Liver (tissue), 9 donors: ENCODE results near the gene RIOX2. TPM values are rescaled to one million over a fixed set of nuclear protein-coding genes. Genes with fewer than 3 reads are reported as not detected.

Experiments
- DNase-seq: peaks from one replicate; pipeline ENCODE4 v3.0.0-alpha.2; 2017; ENCODE audit warnings: low spot score
- H3K27ac ChIP-seq, 2 donors: one replicate each; pipeline ENCODE4 v1.7.0; 2013; ENCODE audit warnings: inconsistent platforms in 2 of 2, low read length in 2 of 2, control low read depth in 1 of 2, low read depth in 1 of 2, mild to moderate bottlenecking in 1 of 2
- H3K27me3 ChIP-seq, 4 donors: one replicate each; pipeline versions ENCODE4 v1.6.1 to v1.7.0; 2013; ENCODE audit warnings: low read length in 3 of 4, inconsistent platforms in 1 of 4, mild to moderate bottlenecking in 1 of 4, moderate library complexity in 1 of 4; ENCODE audit not compliant: control insufficient read depth in 4 of 4, insufficient read depth in 4 of 4
- H3K36me3 ChIP-seq, 4 donors: one replicate each; pipeline versions ENCODE4 v1.6.1 to v1.7.0; 2013; ENCODE audit warnings: low read length in 3 of 4, mild to moderate bottlenecking in 3 of 4, low read depth in 1 of 4, moderate library complexity in 1 of 4; ENCODE audit not compliant: control insufficient read depth in 4 of 4, insufficient read depth in 3 of 4
- H3K4me1 ChIP-seq, 4 donors: one replicate each; pipeline versions ENCODE4 v1.6.1 to v1.7.0; 2013; ENCODE audit warnings: low read length in 3 of 4, mild to moderate bottlenecking in 3 of 4, moderate library complexity in 1 of 4; ENCODE audit not compliant: control insufficient read depth in 4 of 4, insufficient read depth in 4 of 4
- H3K4me3 ChIP-seq, 3 donors: one replicate each; pipeline versions ENCODE4 v1.6.1 to v1.7.0; 2013; ENCODE audit warnings: low read length in 3 of 3, control low read depth in 1 of 3, low read depth in 1 of 3, mild to moderate bottlenecking in 1 of 3
- H3K9ac ChIP-seq, 2 donors: one replicate each; pipeline ENCODE4 v1.7.0; 2013; ENCODE audit warnings: low read length in 2 of 2, mild to moderate bottlenecking in 2 of 2, moderate library complexity in 2 of 2, control low read depth in 1 of 2, low read depth in 1 of 2
- H3K9me3 ChIP-seq, 4 donors: one replicate each; pipeline versions ENCODE4 v1.6.1 to v1.7.0; 2013; ENCODE audit warnings: low read length in 3 of 4; ENCODE audit not compliant: control insufficient read depth in 4 of 4
- FOXA1 ChIP-seq: IDR thresholded peaks from 2 replicates; pipeline ENCODE4 v1.6.1; 2016; ENCODE audit warnings: antibody characterized with exemption
- GABPA ChIP-seq, 2 donors: IDR thresholded peaks in 1 of 2; conservative IDR thresholded peaks in 1 of 2; 2 replicates each; pipeline ENCODE4 v1.6.1; 2016; ENCODE audit warnings: antibody characterized with exemption in 2 of 2, mild to moderate bottlenecking in 1 of 2, moderate library complexity in 1 of 2
- HNF4A ChIP-seq, 2 donors: conservative IDR thresholded peaks; 2 replicates each; pipeline ENCODE4 v1.6.1; 2016; ENCODE audit warnings: antibody characterized with exemption in 2 of 2, mild to moderate bottlenecking in 2 of 2
- HNF4G ChIP-seq: IDR thresholded peaks from 2 replicates; pipeline ENCODE4 v1.6.1; 2016; ENCODE audit warnings: antibody characterized with exemption
- JUND ChIP-seq, 2 donors: IDR thresholded peaks; 2 replicates each; pipeline ENCODE4 v1.6.1; 2016; ENCODE audit warnings: antibody characterized with exemption in 2 of 2
- NR2F2 ChIP-seq: IDR thresholded peaks from 2 replicates; pipeline ENCODE4 v1.6.1; 2016; ENCODE audit warnings: antibody characterized with exemption
- RAD21 ChIP-seq, 2 donors: IDR thresholded peaks; 2 replicates each; pipeline ENCODE4 v1.6.1; 2016; ENCODE audit warnings: antibody characterized with exemption in 2 of 2, mild to moderate bottlenecking in 2 of 2
- SP1 ChIP-seq: IDR thresholded peaks from 2 replicates; pipeline ENCODE4 v1.6.1; 2018; ENCODE audit warnings: antibody characterized with exemption, mild to moderate bottlenecking
- TAF1 ChIP-seq: conservative IDR thresholded peaks from 2 replicates; pipeline ENCODE4 v1.6.1; 2016; ENCODE audit warnings: antibody characterized with exemption, mild to moderate bottlenecking
- YY1 ChIP-seq: IDR thresholded peaks from 2 replicates; pipeline ENCODE4 v1.6.1; 2016; ENCODE audit warnings: antibody characterized with exemption, mild to moderate bottlenecking
- WGBS: extraction: QIAGEN DNeasy Blood & Tissue Kit; methylation state at CpG from one replicate; pipeline ENCODE4 v1.1.7; 2013; 5-methylcytosine and 5-hydroxymethylcytosine counted together
- polyA plus RNA-seq, 2 donors: library from polyadenylated mRNA; stranded (reverse) in 1 of 2; unstranded in 1 of 2; fragments of 200-250 nt in 1 of 2; fragments of >200 nt in 1 of 2; fragmentation: Nextera tagmentation in 1 of 2; extraction: Ambion mirVana in 1 of 2; gene quantifications; one replicate each; pipeline versions ENCODE4 v1.2.1 to v1.2.3, GENCODE V29; 2013 to 2015
- total RNA-seq, 2 donors: library from RNA; depleted of rRNA; stranded (reverse); fragments of >200 nt; gene quantifications; one replicate each; pipeline ENCODE4 v1.2.3, GENCODE V29; 2014
- TF ChIP-seq, protein P1 (sequence below): fragments of 150-350 bp; IDR thresholded peaks from 2 replicates; pipeline ENCODE4 v1.5.1; 2017; ENCODE audit warnings: improper control_type of control experiment, low read depth, low read length; ENCODE audit not compliant: missing input control
- TF ChIP-seq, protein P2 (sequence below): IDR thresholded peaks from 2 replicates; pipeline ENCODE4 v1.6.1; 2016; ENCODE audit warnings: antibody characterized with exemption
- donor health status: healthy.
- donor health status: healthy.
- donor health status: healthy.
- donor health status: healthy.
- donor health status: healthy.

Gene RIOX2
- total and polyA plus RNA-seq, 4 donors = 8.2 to 19.9 (median 11.0) TPM

DNA sequence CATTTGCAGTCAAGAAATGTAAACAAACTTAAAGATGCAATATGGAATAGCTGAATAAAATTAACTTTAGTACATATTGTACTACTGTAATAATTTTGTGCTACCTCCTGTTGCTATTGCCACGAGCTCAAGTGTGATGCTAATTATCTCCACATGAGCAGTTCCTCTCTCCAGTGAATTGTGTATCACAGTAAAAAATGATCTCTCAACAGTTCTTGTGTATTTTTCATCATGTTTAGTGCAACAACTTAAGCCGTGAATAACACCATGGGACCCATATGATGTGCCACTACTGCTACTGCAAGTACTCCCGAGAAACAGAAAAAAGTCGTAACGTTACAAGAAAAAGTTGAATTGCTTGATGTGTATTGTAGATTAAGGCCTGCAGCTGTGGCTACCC, 12.4 kb downstream of the RIOX2 start:
- 95% methylated on average over 5 of the region's 5 CpGs for WGBS
- Histone ChIP-seq H3K9me3 (no peaks in the 10 kb centered on the region), H3K36me3 (peaks cover 4 to 23% (median 10%) of the 10 kb centered on the region in 4 donors), H3K27ac (no peak overlapping the region), H3K4me1 (peaks cover 0 to 9% (median 3%) of the 10 kb centered on the region in 4 donors), H3K27me3 (no peaks in the 10 kb centered on the region), H3K4me3 (no peak overlapping the region), H3K9ac (no peak overlapping the region)
- DNase-seq = no peak
- TF ChIP-seq, protein P1, sequence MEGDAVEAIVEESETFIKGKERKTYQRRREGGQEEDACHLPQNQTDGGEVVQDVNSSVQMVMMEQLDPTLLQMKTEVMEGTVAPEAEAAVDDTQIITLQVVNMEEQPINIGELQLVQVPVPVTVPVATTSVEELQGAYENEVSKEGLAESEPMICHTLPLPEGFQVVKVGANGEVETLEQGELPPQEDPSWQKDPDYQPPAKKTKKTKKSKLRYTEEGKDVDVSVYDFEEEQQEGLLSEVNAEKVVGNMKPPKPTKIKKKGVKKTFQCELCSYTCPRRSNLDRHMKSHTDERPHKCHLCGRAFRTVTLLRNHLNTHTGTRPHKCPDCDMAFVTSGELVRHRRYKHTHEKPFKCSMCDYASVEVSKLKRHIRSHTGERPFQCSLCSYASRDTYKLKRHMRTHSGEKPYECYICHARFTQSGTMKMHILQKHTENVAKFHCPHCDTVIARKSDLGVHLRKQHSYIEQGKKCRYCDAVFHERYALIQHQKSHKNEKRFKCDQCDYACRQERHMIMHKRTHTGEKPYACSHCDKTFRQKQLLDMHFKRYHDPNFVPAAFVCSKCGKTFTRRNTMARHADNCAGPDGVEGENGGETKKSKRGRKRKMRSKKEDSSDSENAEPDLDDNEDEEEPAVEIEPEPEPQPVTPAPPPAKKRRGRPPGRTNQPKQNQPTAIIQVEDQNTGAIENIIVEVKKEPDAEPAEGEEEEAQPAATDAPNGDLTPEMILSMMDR = no peak
- TF ChIP-seq GABPA (IDR thresholded peaks at IDR 0.05 in 1 of 2, conservative IDR thresholded peaks at IDR 0.05 in 1 of 2) (no peak), RAD21 (IDR thresholded peaks at IDR 0.05) (no peak), TAF1 (no peak), YY1 (no peak), FOXA1 (no peak), NR2F2 (no peak), HNF4A (conservative IDR thresholded peaks at IDR 0.05) (no peak)

GRCh38 chr3:97958796-97959195, 13.4 kb downstream of the RIOX2 start:
- H3K27me3 ChIP-seq = no peaks in the 10 kb centered on the region
- TF ChIP-seq, protein P2, sequence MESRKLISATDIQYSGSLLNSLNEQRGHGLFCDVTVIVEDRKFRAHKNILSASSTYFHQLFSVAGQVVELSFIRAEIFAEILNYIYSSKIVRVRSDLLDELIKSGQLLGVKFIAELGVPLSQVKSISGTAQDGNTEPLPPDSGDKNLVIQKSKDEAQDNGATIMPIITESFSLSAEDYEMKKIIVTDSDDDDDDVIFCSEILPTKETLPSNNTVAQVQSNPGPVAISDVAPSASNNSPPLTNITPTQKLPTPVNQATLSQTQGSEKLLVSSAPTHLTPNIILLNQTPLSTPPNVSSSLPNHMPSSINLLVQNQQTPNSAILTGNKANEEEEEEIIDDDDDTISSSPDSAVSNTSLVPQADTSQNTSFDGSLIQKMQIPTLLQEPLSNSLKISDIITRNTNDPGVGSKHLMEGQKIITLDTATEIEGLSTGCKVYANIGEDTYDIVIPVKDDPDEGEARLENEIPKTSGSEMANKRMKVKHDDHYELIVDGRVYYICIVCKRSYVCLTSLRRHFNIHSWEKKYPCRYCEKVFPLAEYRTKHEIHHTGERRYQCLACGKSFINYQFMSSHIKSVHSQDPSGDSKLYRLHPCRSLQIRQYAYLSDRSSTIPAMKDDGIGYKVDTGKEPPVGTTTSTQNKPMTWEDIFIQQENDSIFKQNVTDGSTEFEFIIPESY = no peak
- TF ChIP-seq, protein P1 = no peak
- TF ChIP-seq HNF4A (conservative IDR thresholded peaks at IDR 0.05) = no peak
- TF ChIP-seq RAD21 (IDR thresholded peaks at IDR 0.05) = no peak
- WGBS = 98% methylated on average over 9 of the region's 9 CpGs
- H3K27ac ChIP-seq = no peak overlapping the region
- DNase-seq = no peak
- H3K36me3 ChIP-seq = peaks cover 6 to 30% (median 15%) of the 10 kb centered on the region in 4 donors
- H3K9me3 ChIP-seq = no peaks in the 10 kb centered on the region
- no peak overlapping the region for H3K4me3 ChIP-seq
- no peak overlapping the region for H3K9ac ChIP-seq
- H3K4me1 ChIP-seq = peaks cover 0 to 9% (median 3%) of the 10 kb centered on the region in 4 donors

- H3K9me3 ChIP-seq = no peaks in the 10 kb centered on the region
- no peaks in the 10 kb centered on the region for H3K27me3 ChIP-seq
- no peak overlapping the region for H3K4me3 ChIP-seq
- no peak for DNase-seq
- WGBS = 98% methylated on average over 2 of the region's 2 CpGs
- peaks cover 0 to 9% (median 3%) of the 10 kb centered on the region in 4 donors for H3K4me1 ChIP-seq
- no peak overlapping the region for H3K9ac ChIP-seq
- no peak overlapping the region for H3K27ac ChIP-seq
- H3K36me3 ChIP-seq = peaks cover 6 to 32% (median 17%) of the 10 kb centered on the region in 4 donors
- TF ChIP-seq RAD21 (IDR thresholded peaks at IDR 0.05) (no peak), SP1 (no peak), NR2F2 (no peak), HNF4A (conservative IDR thresholded peaks at IDR 0.05) (no peak), FOXA1 (no peak), TAF1 (no peak), GABPA (IDR thresholded peaks at IDR 0.05 in 1 of 2, conservative IDR thresholded peaks at IDR 0.05 in 1 of 2) (no peak), HNF4G (no peak), JUND (IDR thresholded peaks at IDR 0.05) (no peak)
- TF ChIP-seq, protein P1 = no peak
- TF ChIP-seq, protein P2 = no peak
Measured at GRCh38 chr3:97958396-97958795, 13.8 kb downstream of the RIOX2 start.
